Occipital lobe (tissue), 3 donors: ENCODE data around the gene MLLT10. TPM values are rescaled to one million over a fixed set of nuclear protein-coding genes. Genes with fewer than 3 reads are reported as not detected.

Source experiments
- DNase-seq: peaks from one replicate; lab custom pipeline; 2025; lab: John Stamatoyannopoulos, UW
- small RNA-seq: library from RNA; depleted of rRNA; stranded (forward); fragments of <200 nt; gene quantifications from one replicate; pipeline ENCODE3, GENCODE V24; 2014
- total RNA-seq: library from RNA; depleted of rRNA; stranded (reverse); fragments of >200 nt; gene quantifications from one replicate; pipeline ENCODE4 v1.2.3, GENCODE V29; 2014

Gene MLLT10
- total RNA-seq, 1 donor from 2014 or later: 54.7 TPM

- no peak for DNase-seq
Measured at GRCh38 chr10:21764466-21765189, 230.6 kb downstream of the MLLT10 start.

- DNase-seq: no peak
Measured at GRCh38 chr10:21769041-21769440, 235.0 kb downstream of the MLLT10 start.

GRCh38 chr10:21771219-21771618, 237.2 kb downstream of the MLLT10 start:
- DNase-seq: no peak

- DNase-seq: no peak
Measured at GRCh38 chr10:21776883-21777282, 242.9 kb downstream of the MLLT10 start.

GRCh38 chr10:21791276-21791675, 257.2 kb downstream of the MLLT10 start:
- no peak for DNase-seq

Small RNA genes lying within 50 kb of the gene (small RNA-seq; reads per million reads assigned to genes)
- not detected for gene MIR1915
- gene RN7SKP219: not detected
- not detected for gene RNU6-1141P
- gene RNU6-306P: not detected

Other genes starting within 250 kb of the MLLT10 start
- 9.4 TPM for gene SKIDA1, start 8.6 kb upstream of the MLLT10 start, total RNA-seq